Endodermal cell (in vitro differentiated cells): ENCODE data around the gene GOLIM4. TPM values are rescaled to one million over a fixed set of nuclear protein-coding genes. Genes with fewer than 3 reads are reported as not detected.

ENCODE experiments used
- DNase-seq: peaks from one replicate; pipeline ENCODE4 v3.0.0-alpha.2; 2017
- H3K27ac ChIP-seq: 2 replicates; pipeline ENCODE4 v1.5.1; 2013; ENCODE audit warnings: mild to moderate bottlenecking, low read depth, low read length, moderate library complexity
- H3K27me3 ChIP-seq: 2 replicates; pipeline ENCODE4 v1.6.1; 2013; ENCODE audit warnings: mild to moderate bottlenecking, low read length, moderate library complexity; ENCODE audit not compliant: insufficient read depth, control insufficient read depth, poor library complexity, severe bottlenecking
- H3K36me3 ChIP-seq: 2 replicates; pipeline ENCODE4 v1.7.0; 2013; ENCODE audit warnings: mild to moderate bottlenecking, low read length, moderate library complexity; ENCODE audit not compliant: control insufficient read depth, insufficient read depth
- H3K4me1 ChIP-seq: one replicate; pipeline ENCODE4 v1.7.0; 2013; ENCODE audit warnings: low read length; ENCODE audit not compliant: control insufficient read depth, insufficient read depth
- H3K4me3 ChIP-seq: 2 replicates; pipeline ENCODE4 v1.5.1; 2013; ENCODE audit warnings: mild to moderate bottlenecking, low read length, moderate library complexity
- H3K9ac ChIP-seq: 2 replicates; pipeline ENCODE4 v1.6.1; 2013; ENCODE audit warnings: mild to moderate bottlenecking, low read length, moderate library complexity; ENCODE audit not compliant: poor library complexity, severe bottlenecking; ENCODE audit errors: extremely low read depth
- H3K9me3 ChIP-seq: 2 replicates; pipeline ENCODE4 v1.6.1; 2013; ENCODE audit warnings: mild to moderate bottlenecking, low read length, moderate library complexity; ENCODE audit not compliant: control insufficient read depth
- H3K27ac Mint-ChIP-seq: 2 replicates; pipeline ENCODE4 v1.8.0; 2020; ENCODE audit warnings: mixed read lengths
- H3K27me3 Mint-ChIP-seq: 2 replicates; pipeline ENCODE4 v1.8.0; 2021; ENCODE audit warnings: mild to moderate bottlenecking, mixed read lengths; ENCODE audit not compliant: insufficient read depth
- H3K36me3 Mint-ChIP-seq: 2 replicates; pipeline ENCODE4 v1.8.0; 2020; ENCODE audit warnings: low read depth, mixed read lengths
- H3K4me1 Mint-ChIP-seq: 2 replicates; pipeline ENCODE4 v1.8.0; 2020; ENCODE audit warnings: mixed read lengths
- H3K4me3 Mint-ChIP-seq: 2 replicates; pipeline ENCODE4 v1.8.0; 2020; ENCODE audit warnings: mild to moderate bottlenecking, moderate library complexity, mixed read lengths
- H3K9me3 Mint-ChIP-seq: 2 replicates; pipeline ENCODE4 v1.8.0; 2020; ENCODE audit warnings: mild to moderate bottlenecking, mixed read lengths
- CTCF ChIP-seq: fragments of 200-600 bp; sonication (generic); conservative IDR thresholded peaks from 2 replicates; pipeline ENCODE4 v1.5.0; 2021; ENCODE audit warnings: antibody characterized with exemption, mild to moderate bottlenecking
- WGBS, 2 experiments: methylation state at CpG; one replicate each; pipeline versions ENCODE4 v1.1.5 to v1.1.7; 2013; ENCODE audit warnings: missing lambda C conversion rate in 2 of 2, mixed read lengths in 1 of 2; ENCODE audit not compliant: insufficient coverage in 1 of 2, insufficient read length in 1 of 2; 5-methylcytosine and 5-hydroxymethylcytosine counted together
- total RNA-seq, 2 donors: library from RNA; stranded (reverse); fragmentation: NEBNext Ultra II Directional in 1 of 2; extraction: Animal tissue kit (Norgen Biotek cat#: 25700) in 1 of 2; gene quantifications; 2 replicates in 1 of 2; 3 replicates in 1 of 2; pipeline ENCODE4 v1.2.1, GENCODE V29; 2021

The GOLIM4 gene
- total RNA-seq, 2 donors from 2014 or later = 19.3 to 19.9 TPM

DNA sequence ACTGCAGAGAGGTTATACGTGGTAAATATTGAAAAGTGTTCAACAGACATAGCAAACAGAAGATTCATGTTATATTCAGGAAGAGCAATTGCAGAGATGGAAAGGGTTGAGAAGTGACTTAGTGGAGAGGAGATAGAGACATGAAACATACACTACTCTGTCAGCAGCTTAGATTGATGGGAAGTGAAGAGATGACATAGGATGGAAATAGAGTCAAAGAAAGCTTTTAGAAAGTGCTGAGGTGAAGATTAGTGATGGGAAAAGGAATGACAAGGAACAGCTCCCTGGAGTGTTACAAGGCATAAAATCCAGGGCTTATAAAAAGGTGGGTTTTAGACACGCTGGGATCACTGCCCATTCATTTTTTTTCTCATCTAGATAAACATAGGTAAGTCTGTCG is 17.2 kb upstream of the GOLIM4 start:
- H3K4me1 ChIP-seq = peaks cover 3% of the 10 kb centered on the region
- 85 to 100% methylated on average over 1 of the region's 3 CpGs for WGBS, 2 experiments
- Mint-ChIP-seq H3K9me3 (no peaks in the 10 kb centered on the region), H3K27me3 (no peaks in the 10 kb centered on the region), H3K4me3 (no peak overlapping the region), H3K4me1 (peaks cover 6% of the 10 kb centered on the region), H3K27ac (no peak overlapping the region), H3K36me3 (no peaks in the 10 kb centered on the region)
- no peaks in the 10 kb centered on the region for H3K27me3 ChIP-seq
- no peak overlapping the region for H3K9ac ChIP-seq
- H3K4me3 ChIP-seq = no peak overlapping the region
- DNase-seq = no peak
- no peaks in the 10 kb centered on the region for H3K9me3 ChIP-seq
- TF ChIP-seq CTCF = no peak
- H3K27ac ChIP-seq = no peak overlapping the region
- no peaks in the 10 kb centered on the region for H3K36me3 ChIP-seq

DNA sequence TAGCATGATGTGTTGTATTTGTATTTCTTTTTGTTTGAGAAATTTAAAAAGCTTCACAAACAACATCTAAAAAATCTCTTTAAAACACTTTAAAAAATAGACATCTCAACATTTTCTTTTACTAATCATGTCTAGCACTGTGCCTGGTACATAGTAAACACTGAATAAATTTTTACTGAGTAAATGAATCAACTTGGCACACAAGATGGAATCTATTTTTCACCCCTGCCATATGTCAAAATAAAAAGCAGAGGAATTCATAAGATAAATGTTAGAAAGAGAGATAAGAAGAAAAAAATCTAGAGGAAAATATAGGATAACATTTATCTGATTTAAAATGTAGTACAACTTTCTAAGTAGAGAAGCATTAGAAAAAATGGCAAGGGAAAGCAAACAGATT is 8.6 kb upstream of the GOLIM4 start:
- no peaks in the 10 kb centered on the region for H3K4me1 ChIP-seq
- no peak overlapping the region for H3K9ac ChIP-seq
- H3K36me3 ChIP-seq = no peaks in the 10 kb centered on the region
- Mint-ChIP-seq H3K27me3 (no peaks in the 10 kb centered on the region), H3K27ac (no peak overlapping the region), H3K4me1 (peaks cover 1% of the 10 kb centered on the region), H3K4me3 (no peak overlapping the region), H3K36me3 (no peaks in the 10 kb centered on the region), H3K9me3 (peaks cover 2% of the 10 kb centered on the region)
- no peaks in the 10 kb centered on the region for H3K9me3 ChIP-seq
- no peak for TF ChIP-seq CTCF
- H3K4me3 ChIP-seq = no peak overlapping the region
- DNase-seq = no peak
- H3K27ac ChIP-seq = no peak overlapping the region
- no peaks in the 10 kb centered on the region for H3K27me3 ChIP-seq

GRCh38 chr3:168102735-168103410 is 7.1 kb upstream of the GOLIM4 start:
- Mint-ChIP-seq H3K27me3 (no peaks in the 10 kb centered on the region), H3K4me3 (no peak overlapping the region), H3K9me3 (peaks cover 2% of the 10 kb centered on the region), H3K36me3 (no peaks in the 10 kb centered on the region), H3K27ac (no peak overlapping the region), H3K4me1 (peaks cover 1% of the 10 kb centered on the region)
- DNase-seq = no peak
- Histone ChIP-seq H3K9ac (no peak overlapping the region), H3K9me3 (no peaks in the 10 kb centered on the region), H3K27ac (no peak overlapping the region), H3K36me3 (no peaks in the 10 kb centered on the region), H3K4me1 (no peaks in the 10 kb centered on the region), H3K4me3 (no peak overlapping the region), H3K27me3 (no peaks in the 10 kb centered on the region)
- TF ChIP-seq CTCF = no peak
- WGBS, 2 experiments = 88 to 95% methylated on average over 2 to 3 of the region's 4 CpGs
